Osteoblast (primary cell): ENCODE measurements around the gene PRUNE1. TPM values are rescaled to one million over a fixed set of nuclear protein-coding genes. Genes with fewer than 3 reads are reported as not detected.

Source experiments
- DNase-seq: peaks from one replicate; pipeline ENCODE4 v3.0.0; 2011; ENCODE audit warnings: low spot score, mixed read lengths; ENCODE audit not compliant: insufficient read length; ENCODE audit errors: missing footprints
- H2AFZ ChIP-seq: 2 replicates; pipeline ENCODE4 v1.6.0; 2011; ENCODE audit warnings: mild to moderate bottlenecking, low read length
- H3K27ac ChIP-seq: 2 replicates; pipeline ENCODE4 v1.5.1; 2011; ENCODE audit warnings: mild to moderate bottlenecking, low read depth, low read length, moderate library complexity
- H3K27me3 ChIP-seq: 2 replicates; pipeline ENCODE4 v1.6.0; 2012; ENCODE audit warnings: mild to moderate bottlenecking, control low read depth, inconsistent platforms, low read length, moderate library complexity; ENCODE audit not compliant: insufficient read depth
- H3K36me3 ChIP-seq: 2 replicates; pipeline ENCODE4 v1.5.1; 2011; ENCODE audit warnings: mild to moderate bottlenecking, low read length, control low read depth, moderate library complexity; ENCODE audit not compliant: insufficient read depth
- H3K4me1 ChIP-seq: 2 replicates; pipeline ENCODE4 v1.5.1; 2011; ENCODE audit warnings: mild to moderate bottlenecking, low read length, control low read depth, moderate library complexity; ENCODE audit not compliant: insufficient read depth
- H3K4me2 ChIP-seq: 2 replicates; pipeline ENCODE4 v1.6.0; 2011; ENCODE audit warnings: mild to moderate bottlenecking, low read length; ENCODE audit not compliant: insufficient read depth
- H3K4me3 ChIP-seq: fragments of 200-600 bp; sonication (generic); 3 replicates; pipeline ENCODE4 v1.5.1; 2012; ENCODE audit warnings: mild to moderate bottlenecking, low read length, inconsistent platforms; ENCODE audit not compliant: insufficient read depth
- H3K79me2 ChIP-seq: 2 replicates; pipeline ENCODE4 v1.6.0; 2012; ENCODE audit warnings: mild to moderate bottlenecking, low read length, control low read depth, inconsistent platforms; ENCODE audit not compliant: insufficient read depth
- H3K9me3 ChIP-seq: 2 replicates; pipeline ENCODE4 v1.5.1; 2011; ENCODE audit warnings: low read depth, low read length, control low read depth
- H4K20me1 ChIP-seq: 2 replicates; pipeline ENCODE4 v1.6.0; 2012; ENCODE audit warnings: mild to moderate bottlenecking, low read length, control low read depth; ENCODE audit not compliant: insufficient read depth
- total RNA-seq: library from RNA; depleted of rRNA; stranded (reverse); fragments of >200 nt; gene quantifications from 2 replicates; pipeline ENCODE4 v1.2.3, GENCODE V29; 2012
- TF ChIP-seq, protein P1 (sequence below): IDR thresholded peaks from 2 replicates; pipeline ENCODE4 v1.5.1; 2011; ENCODE audit warnings: mild to moderate bottlenecking, low read depth, low read length, moderate library complexity; ENCODE audit errors: extremely low read depth

Gene PRUNE1
- total RNA-seq, 1 donor = 11.6 TPM

DNA sequence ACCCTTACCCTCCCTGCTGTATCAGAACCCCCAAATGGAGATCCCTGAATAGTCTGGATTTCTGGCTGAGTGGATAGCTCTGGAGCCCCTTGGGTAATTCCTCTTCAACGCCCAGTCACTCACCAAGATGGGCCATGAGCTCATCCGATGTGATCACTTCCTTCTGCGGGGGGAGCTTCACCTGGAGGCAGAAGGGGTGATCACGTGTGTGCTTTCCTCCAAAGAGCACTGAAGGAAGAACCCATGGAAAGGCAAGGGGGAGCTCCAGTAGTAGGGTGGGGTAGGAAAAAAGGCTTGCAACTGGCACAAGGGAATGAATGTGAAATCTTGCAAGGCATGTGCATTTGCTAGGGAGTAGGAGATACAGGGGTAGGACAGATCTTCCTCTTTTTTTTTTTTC is 6.6 kb upstream of the PRUNE1 start:
- peaks cover 16% of the 10 kb centered on the region for H3K79me2 ChIP-seq
- no peaks in the 10 kb centered on the region for H3K27me3 ChIP-seq
- no peak overlapping the region for H3K4me2 ChIP-seq
- H3K4me1 ChIP-seq = peaks cover 32% of the 10 kb centered on the region
- no peak overlapping the region for H3K27ac ChIP-seq
- peaks cover 3% of the 10 kb centered on the region for H3K36me3 ChIP-seq
- no peak for DNase-seq
- no peaks in the 10 kb centered on the region for H4K20me1 ChIP-seq
- TF ChIP-seq, protein P1, sequence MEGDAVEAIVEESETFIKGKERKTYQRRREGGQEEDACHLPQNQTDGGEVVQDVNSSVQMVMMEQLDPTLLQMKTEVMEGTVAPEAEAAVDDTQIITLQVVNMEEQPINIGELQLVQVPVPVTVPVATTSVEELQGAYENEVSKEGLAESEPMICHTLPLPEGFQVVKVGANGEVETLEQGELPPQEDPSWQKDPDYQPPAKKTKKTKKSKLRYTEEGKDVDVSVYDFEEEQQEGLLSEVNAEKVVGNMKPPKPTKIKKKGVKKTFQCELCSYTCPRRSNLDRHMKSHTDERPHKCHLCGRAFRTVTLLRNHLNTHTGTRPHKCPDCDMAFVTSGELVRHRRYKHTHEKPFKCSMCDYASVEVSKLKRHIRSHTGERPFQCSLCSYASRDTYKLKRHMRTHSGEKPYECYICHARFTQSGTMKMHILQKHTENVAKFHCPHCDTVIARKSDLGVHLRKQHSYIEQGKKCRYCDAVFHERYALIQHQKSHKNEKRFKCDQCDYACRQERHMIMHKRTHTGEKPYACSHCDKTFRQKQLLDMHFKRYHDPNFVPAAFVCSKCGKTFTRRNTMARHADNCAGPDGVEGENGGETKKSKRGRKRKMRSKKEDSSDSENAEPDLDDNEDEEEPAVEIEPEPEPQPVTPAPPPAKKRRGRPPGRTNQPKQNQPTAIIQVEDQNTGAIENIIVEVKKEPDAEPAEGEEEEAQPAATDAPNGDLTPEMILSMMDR = no peak
- H3K4me3 ChIP-seq = no peak overlapping the region
- H3K9me3 ChIP-seq = no peaks in the 10 kb centered on the region
- no peak overlapping the region for H2AFZ ChIP-seq

- no peaks in the 10 kb centered on the region for H3K27me3 ChIP-seq
- no peak overlapping the region for H3K4me3 ChIP-seq
- DNase-seq = no peak
- TF ChIP-seq, protein P1 = no peak
- peaks cover 16% of the 10 kb centered on the region for H3K79me2 ChIP-seq
- H3K36me3 ChIP-seq = peaks cover 3% of the 10 kb centered on the region
- H3K9me3 ChIP-seq = no peaks in the 10 kb centered on the region
- H3K27ac ChIP-seq = no peak overlapping the region
- peaks cover 36% of the 10 kb centered on the region for H3K4me1 ChIP-seq
- no peak overlapping the region for H3K4me2 ChIP-seq
- H4K20me1 ChIP-seq = no peaks in the 10 kb centered on the region
- no peak overlapping the region for H2AFZ ChIP-seq
Observed at GRCh38 chr1:151002051-151002450, 6.2 kb upstream of the PRUNE1 start.

GRCh38 chr1:151002611-151003010 is 5.6 kb upstream of the PRUNE1 start:
- no peak overlapping the region for H3K27ac ChIP-seq
- H3K4me2 ChIP-seq = no peak overlapping the region
- peaks cover 40% of the 10 kb centered on the region for H3K4me1 ChIP-seq
- TF ChIP-seq, protein P1 = no peak
- no peak for DNase-seq
- H3K79me2 ChIP-seq = peaks cover 16% of the 10 kb centered on the region
- H3K4me3 ChIP-seq = no peak overlapping the region
- no peaks in the 10 kb centered on the region for H3K27me3 ChIP-seq
- H3K9me3 ChIP-seq = no peaks in the 10 kb centered on the region
- no peaks in the 10 kb centered on the region for H4K20me1 ChIP-seq
- H2AFZ ChIP-seq = no peak overlapping the region
- H3K36me3 ChIP-seq = peaks cover 3% of the 10 kb centered on the region

DNA sequence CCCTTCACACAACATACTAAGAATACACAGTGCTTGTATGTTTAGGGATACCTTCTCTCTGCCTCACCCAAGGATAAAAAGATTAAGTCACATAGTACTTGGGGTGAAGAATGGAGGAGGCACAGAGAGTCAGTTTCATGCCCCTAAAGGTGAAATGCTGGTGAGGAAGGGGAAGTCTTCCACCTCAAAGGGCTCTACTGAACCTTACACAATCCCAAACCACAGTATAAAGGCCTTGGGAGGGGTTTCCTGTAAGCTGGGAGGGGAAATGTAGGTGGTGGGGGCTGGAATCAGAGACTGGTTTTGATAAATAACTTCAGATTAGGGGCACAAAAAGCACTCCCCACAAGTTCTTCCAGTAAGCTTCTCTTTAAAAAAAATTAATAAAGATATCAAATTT is 5.1 kb upstream of the PRUNE1 start:
- Histone ChIP-seq H3K4me2 (no peak overlapping the region), H3K27me3 (no peaks in the 10 kb centered on the region), H3K4me1 (peaks cover 44% of the 10 kb centered on the region), H3K4me3 (no peak overlapping the region), H3K36me3 (no peaks in the 10 kb centered on the region), H3K79me2 (peaks cover 16% of the 10 kb centered on the region), H4K20me1 (no peaks in the 10 kb centered on the region), H3K27ac (no peak overlapping the region), H2AFZ (no peak overlapping the region), H3K9me3 (no peaks in the 10 kb centered on the region)
- no peak for DNase-seq
- TF ChIP-seq, protein P1 = no peak
